H9 (cell line): ENCODE measurements around the gene RAI1. TPM values are rescaled to one million over a fixed set of nuclear protein-coding genes. Genes with fewer than 3 reads are reported as not detected.

Experiments used
- DNase-seq: peaks from one replicate; pipeline ENCODE4 v3.0.0-alpha.2; 2017
- H2AFZ ChIP-seq: one replicate; pipeline ENCODE4 v1.6.1; 2013; ENCODE audit warnings: mild to moderate bottlenecking, low read length, control low read depth, moderate library complexity
- H2AK5ac ChIP-seq: 2 replicates; pipeline ENCODE4 v1.6.1; 2013; ENCODE audit warnings: low read length, control low read depth, mixed read lengths; ENCODE audit not compliant: insufficient read length
- H2BK120ac ChIP-seq: one replicate; pipeline ENCODE4 v1.6.1; 2013; ENCODE audit warnings: low read depth, mild to moderate bottlenecking, low read length, control low read depth, inconsistent platforms; ENCODE audit not compliant: poor library complexity, severe bottlenecking
- H2BK12ac ChIP-seq: 2 replicates; pipeline ENCODE4 v1.6.1; 2013; ENCODE audit warnings: low read length, control low read depth, mixed read lengths, low read depth; ENCODE audit not compliant: insufficient read length
- H2BK15ac ChIP-seq: 2 replicates; pipeline ENCODE4 v1.6.1; 2013; ENCODE audit warnings: low read depth, low read length, control low read depth
- H2BK20ac ChIP-seq: one replicate; pipeline ENCODE4 v1.6.1; 2013; ENCODE audit warnings: low read depth, mild to moderate bottlenecking, low read length, control low read depth, inconsistent platforms; ENCODE audit not compliant: poor library complexity, severe bottlenecking
- H2BK5ac ChIP-seq: 2 replicates; pipeline ENCODE4 v1.6.1; 2013; ENCODE audit warnings: low read length, control low read depth, mixed read lengths; ENCODE audit not compliant: insufficient read length
- H3K14ac ChIP-seq: 2 replicates; pipeline ENCODE4 v1.6.1; 2013; ENCODE audit warnings: low read length, control low read depth; ENCODE audit not compliant: insufficient read depth
- H3K18ac ChIP-seq: 2 replicates; pipeline ENCODE4 v1.6.1; 2013; ENCODE audit warnings: low read depth, mild to moderate bottlenecking, mixed read lengths, low read length, control low read depth; ENCODE audit not compliant: insufficient read length
- H3K23ac ChIP-seq: 2 replicates; pipeline ENCODE4 v1.6.1; 2013; ENCODE audit warnings: low read length, control low read depth, mixed read lengths, low read depth; ENCODE audit not compliant: insufficient read length
- H3K23me2 ChIP-seq: 2 replicates; pipeline ENCODE4 v1.6.1; 2013; ENCODE audit warnings: low read depth, mild to moderate bottlenecking, mixed read lengths, low read length, control low read depth; ENCODE audit not compliant: insufficient read length, poor library complexity, severe bottlenecking
- H3K27ac ChIP-seq: 2 replicates; pipeline ENCODE4 v1.5.1; 2013; ENCODE audit warnings: low read length, control low read depth, mixed read lengths, low read depth; ENCODE audit not compliant: insufficient read length
- H3K27me3 ChIP-seq: 2 replicates; pipeline ENCODE4 v1.6.1; 2013; ENCODE audit warnings: low read length, control low read depth, inconsistent platforms; ENCODE audit not compliant: insufficient read depth
- H3K4ac ChIP-seq: 2 replicates; pipeline ENCODE4 v1.6.1; 2013; ENCODE audit warnings: low read depth, mild to moderate bottlenecking, control low read depth, inconsistent platforms, low read length, moderate library complexity
- H3K4me1 ChIP-seq: 2 replicates; pipeline ENCODE4 v1.6.1; 2013; ENCODE audit warnings: low read length, control low read depth, inconsistent platforms; ENCODE audit not compliant: insufficient read depth
- H3K4me2 ChIP-seq: 2 replicates; pipeline ENCODE4 v1.6.1; 2013; ENCODE audit warnings: low read length, control low read depth, mixed read lengths; ENCODE audit not compliant: insufficient read length, insufficient read depth
- H3K56ac ChIP-seq: 2 replicates; pipeline ENCODE4 v1.6.1; 2013; ENCODE audit warnings: low read depth, mild to moderate bottlenecking, mixed read lengths, low read length, control low read depth; ENCODE audit not compliant: insufficient read length
- H3K79me1 ChIP-seq: 2 replicates; pipeline ENCODE4 v1.6.1; 2013; ENCODE audit warnings: low read depth, mild to moderate bottlenecking, moderate library complexity, low read length, control low read depth, inconsistent platforms; ENCODE audit not compliant: insufficient read depth, poor library complexity, severe bottlenecking
- H3K79me2 ChIP-seq: 2 replicates; pipeline ENCODE4 v1.6.1; 2013; ENCODE audit warnings: low read length, control low read depth, inconsistent platforms; ENCODE audit not compliant: insufficient read depth
- H3K9ac ChIP-seq: 2 replicates; pipeline ENCODE4 v1.6.1; 2013; ENCODE audit warnings: low read length, control low read depth, mixed read lengths; ENCODE audit not compliant: insufficient read length; ENCODE audit errors: extremely low read depth
- H3K9me3 ChIP-seq: one replicate; pipeline ENCODE4 v1.6.1; 2013; ENCODE audit warnings: low read depth, low read length, inconsistent platforms; ENCODE audit not compliant: control insufficient read depth
- H3T11ph ChIP-seq: one replicate; pipeline ENCODE4 v1.6.1; 2013; ENCODE audit warnings: mild to moderate bottlenecking, low read length, control low read depth, inconsistent platforms
- H4K20me1 ChIP-seq: one replicate; pipeline ENCODE4 v1.6.1; 2013; ENCODE audit not compliant: control insufficient read depth, insufficient read length, insufficient read depth
- H4K5ac ChIP-seq: 2 replicates; pipeline ENCODE4 v1.6.1; 2013; ENCODE audit warnings: low read depth, mild to moderate bottlenecking, mixed read lengths, low read length, control low read depth; ENCODE audit not compliant: insufficient read length
- H4K8ac ChIP-seq: replicated peaks from 2 replicates; pipeline ENCODE4 v1.6.1; 2013; ENCODE audit warnings: low read length, control low read depth, mixed read lengths, low read depth; ENCODE audit not compliant: insufficient read length
- H4K91ac ChIP-seq: 2 replicates; pipeline ENCODE4 v1.6.1; 2013; ENCODE audit warnings: low read depth, mild to moderate bottlenecking, moderate library complexity, mixed read lengths, low read length, control low read depth; ENCODE audit not compliant: insufficient read length
- H3K27ac Mint-ChIP-seq, 3 experiments: 2 replicates in 2 of 3; 3 replicates in 1 of 3; pipeline ENCODE4 v1.8.0; 2020 to 2021; ENCODE audit warnings: mixed read lengths in 3 of 3, mild to moderate bottlenecking in 1 of 3, moderate library complexity in 1 of 3
- H3K27me3 Mint-ChIP-seq: 2 replicates; pipeline ENCODE4 v1.8.0; 2021; ENCODE audit warnings: low read depth, mild to moderate bottlenecking, moderate library complexity, mixed read lengths
- H3K36me3 Mint-ChIP-seq, 3 experiments: 2 replicates in 2 of 3; 3 replicates in 1 of 3; pipeline ENCODE4 v1.8.0; 2020 to 2021; ENCODE audit warnings: low read depth in 3 of 3, mixed read lengths in 3 of 3; ENCODE audit not compliant: insufficient read depth in 1 of 3
- H3K4me1 Mint-ChIP-seq, 2 experiments: 2 replicates each; pipeline ENCODE4 v1.8.0; 2020; ENCODE audit warnings: mixed read lengths in 2 of 2
- H3K4me3 Mint-ChIP-seq, 2 experiments: 2 replicates in 1 of 2; 3 replicates in 1 of 2; pipeline ENCODE4 v1.8.0; 2020 to 2021; ENCODE audit warnings: mild to moderate bottlenecking in 2 of 2, mixed read lengths in 2 of 2, moderate library complexity in 1 of 2
- H3K9me3 Mint-ChIP-seq, 2 experiments: 2 replicates in 1 of 2; 3 replicates in 1 of 2; pipeline ENCODE4 v1.8.0; 2020; ENCODE audit warnings: mild to moderate bottlenecking in 2 of 2, mixed read lengths in 2 of 2, moderate library complexity in 1 of 2
- CTCF ChIP-seq: fragments of 200-600 bp; sonication (generic); conservative IDR thresholded peaks from 3 replicates; pipeline ENCODE4 v1.8.0; 2021; ENCODE audit warnings: antibody characterized with exemption, mild to moderate bottlenecking
- WGBS: extraction: QIAGEN DNeasy Blood & Tissue Kit; methylation state at CpG from one replicate; pipeline ENCODE4 v1.1.7; 2013; ENCODE audit warnings: missing lambda C conversion rate, low lambda C conversion rate, mixed read lengths; ENCODE audit not compliant: insufficient read length; ENCODE audit errors: extremely low coverage; 5-methylcytosine and 5-hydroxymethylcytosine counted together
- total RNA-seq: library from RNA; stranded (reverse); gene quantifications from 2 replicates; pipeline ENCODE4 v1.2.1, GENCODE V29; 2021

Gene RAI1
- total RNA-seq, 1 experiment from 2014 or later, result 1.5 TPM

GRCh38 chr17:17836818-17837379 lies 155.6 kb downstream of the RAI1 start, which contains the start of gene SREBF1:
Gene SREBF1, minus strand, starts transcription at chr17:17836986. Its CDS starts 169 bp downstream, at chr17:17836817.
- H3K9me3 ChIP-seq, result no peaks in the 10 kb centered on the region
- peaks cover 3% of the 10 kb centered on the region for H4K20me1 ChIP-seq
- H3K14ac ChIP-seq, result peak within 1 kb of the TSS; percentile 98
- no peaks in the 10 kb centered on the region for H3K27me3 ChIP-seq
- peak within 1 kb of the TSS; percentile 83 for H2BK12ac ChIP-seq
- no peaks in the 10 kb centered on the region for H3K79me1 ChIP-seq
- no peak within 1 kb of the TSS for H2BK15ac ChIP-seq
- H4K5ac ChIP-seq, result peak within 1 kb of the TSS; percentile 59
- TF ChIP-seq CTCF, result no peak
- H3K27ac Mint-ChIP-seq, result peak within 1 kb of the TSS; percentile 98 to 99 (median 99)
- no peaks in the 10 kb centered on the region; a peak in 3 of 5 replicates for H3K9me3 Mint-ChIP-seq
- peak within 1 kb of the TSS; percentile 87 for H3K9ac ChIP-seq
- H3T11ph ChIP-seq, result peak within 1 kb of the TSS; percentile 27
- H3K27ac ChIP-seq, result peak within 1 kb of the TSS; percentile 55
- H4K8ac ChIP-seq, result peak within 1 kb of the TSS; percentile 21
- no peak within 1 kb of the TSS for H2BK20ac ChIP-seq
- H2BK5ac ChIP-seq, result peak within 1 kb of the TSS; percentile 12
- peaks cover 13% of the 10 kb centered on the region for H3K23me2 ChIP-seq
- H3K23ac ChIP-seq, result no peak within 1 kb of the TSS
- H3K56ac ChIP-seq, result no peak within 1 kb of the TSS
- H2BK120ac ChIP-seq, result peak within 1 kb of the TSS; percentile 65
- H3K4me1 Mint-ChIP-seq, result peaks cover 61 to 70% of the 10 kb centered on the region in 2 experiments
- peak within 1 kb of the TSS; percentile 21 for H4K91ac ChIP-seq
- DNase-seq, result peak; percentile 87
- H3K4me2 ChIP-seq, result peak within 1 kb of the TSS; percentile 44
- H2AFZ ChIP-seq, result no peak within 1 kb of the TSS
- peaks cover 15% of the 10 kb centered on the region; the same call in 1 of the 2 replicates for H3K79me2 ChIP-seq
- no CpG with 5 or more reads among the region's 52 CpGs for WGBS
- peaks cover 7 to 29% (median 26%) of the 10 kb centered on the region in 3 experiments for H3K36me3 Mint-ChIP-seq
- peaks cover 2% of the 10 kb centered on the region; the same call in 1 of the 2 replicates for H3K27me3 Mint-ChIP-seq
- peak within 1 kb of the TSS; percentile 76 to 87 for H3K4me3 Mint-ChIP-seq
- H3K4me1 ChIP-seq, result peaks cover 21% of the 10 kb centered on the region
- H2AK5ac ChIP-seq, result peak within 1 kb of the TSS; percentile 96
- peak within 1 kb of the TSS; percentile 96 for H3K18ac ChIP-seq
- H3K4ac ChIP-seq, result peak within 1 kb of the TSS; percentile 81
